Heart right ventricle (tissue), 16 donors: ENCODE measurements around the gene ECEL1. TPM values are rescaled to one million over a fixed set of nuclear protein-coding genes. Genes with fewer than 3 reads are reported as not detected.
"Not testable (repeated sequence)": the region's sequence is repeated elsewhere in the genome, so short reads cannot be mapped to it uniquely, and the experiment has no call there.

Source experiments
- ATAC-seq, 8 donors: fragments of 200-7000 bp; cut with Tn5 transposase; one replicate each; pipeline ENCODE4 v1.9.1; 2020; ENCODE audit warnings: mild to moderate bottlenecking in 8 of 8, moderate library complexity in 8 of 8, moderate number of reproducible peaks in 1 of 8
- DNase-seq, 2 donors: peaks; one replicate each; pipeline ENCODE4 v3.0.0-alpha.2; 2020
- H3K27ac ChIP-seq, 10 donors: fragments of 200-600 bp; sonication (generic) in 2 of 10; one replicate each; pipeline versions ENCODE4 v1.5.0 to v1.8.0; 2020 to 2022; ENCODE audit warnings: mild to moderate bottlenecking in 3 of 10
- H3K27me3 ChIP-seq, 7 donors: fragments of 200-600 bp; one replicate each; pipeline ENCODE4 v1.8.0; 2021 to 2022; ENCODE audit warnings: mild to moderate bottlenecking in 2 of 7
- H3K36me3 ChIP-seq, 9 donors: fragments of 200-600 bp; sonication (generic) in 1 of 9; one replicate each; pipeline versions ENCODE4 v1.5.0 to v1.8.0; 2020 to 2022; ENCODE audit warnings: mild to moderate bottlenecking in 2 of 9
- H3K4me1 ChIP-seq, 9 donors: fragments of 200-600 bp; sonication (generic) in 1 of 9; one replicate each; pipeline versions ENCODE4 v1.5.0 to v1.8.0; 2020 to 2022; ENCODE audit warnings: mild to moderate bottlenecking in 4 of 9
- H3K4me3 ChIP-seq, 10 donors: fragments of 200-600 bp; sonication (generic) in 2 of 10; one replicate each; pipeline versions ENCODE4 v1.5.0 to v1.8.0; 2020 to 2022; ENCODE audit warnings: mild to moderate bottlenecking in 7 of 10, moderate library complexity in 2 of 10
- H3K9me3 ChIP-seq, 11 donors: fragments of 200-600 bp in 10 of 11; sonication (generic) in 2 of 11; one replicate each; pipeline versions ENCODE4 v1.5.0 to v1.8.0; 2013 to 2022; ENCODE audit warnings: mild to moderate bottlenecking in 2 of 11, control low read depth in 1 of 11, moderate library complexity in 1 of 11
- CTCF ChIP-seq, 9 donors: fragments of 200-600 bp; sonication (generic) in 2 of 9; IDR thresholded peaks; one replicate each; pipeline versions ENCODE4 v1.5.0 to v1.8.0; 2021 to 2022; ENCODE audit warnings: antibody characterized with exemption in 9 of 9, mild to moderate bottlenecking in 5 of 9, moderate library complexity in 1 of 9
- WGBS, 2 donors: extraction: QIAGEN DNeasy Blood & Tissue Kit; methylation state at CpG; one replicate each; pipeline ENCODE4 v1.1.7; 2013; ENCODE audit warnings: inconsistent platforms in 1 of 2; 5-methylcytosine and 5-hydroxymethylcytosine counted together
- intact Hi-C, 10 donors: fragments of 100-400 bp; cut with DNase I; formaldehyde crosslinking; loops; one replicate each; pipeline versions ENCODE4 v1.11.1 to v1.14.2; 2022
- polyA plus RNA-seq, 2 donors: library from polyadenylated mRNA; stranded (reverse); fragments of 200-250 nt; gene quantifications; one replicate each; pipeline ENCODE4 v1.2.3, GENCODE V29; 2013
- total RNA-seq, 10 donors: library from RNA; stranded (reverse); fragmentation: NEBNext Ultra II Directional in 3 of 10; extraction: Animal tissue kit (Norgen Biotek cat#: 25700) in 3 of 10; gene quantifications; one replicate each; pipeline versions ENCODE4 v1.2.1 to v1.2.4, GENCODE V29; 2021 to 2023
- donor health status: Arrhythmogenic right ventricular cardiomyopathy.
- donor health status: ischemic (EF 13 %, LVEDD 7.1; RV severe dilation, severe dysfunction).
- donor health status: healthy with polysubstance abuse.
- donor health status: DM: no; HTN: yes; CAD: no.
- donor health status: DM: no; HTN: no; CAD: no.
- donor health status: ischemic (EF 25% LVEDD 6.9; RV normal size, moderate dysfunction).
- donor health status: ischemic (EF 25% LVEDD 5.7; RV mildly dilated, moderate dysfunction).
- donor health status: healthy.
- donor health status: DM: yes; HTN: yes; CAD: no.
- donor health status: Ischemic cardiomyopathy.
- donor health status: ischemic (EF 35%, LVEDD 5.7; RV mildly dilated, moderate dysfunction).
- donor health status: nonischemic (EF 11% LVEDD 7.7; RV severe dilation, severe dysfunction).
- donor health status: DM: yes; HTN: yes; CAD: no.
- donor health status: PGD.
- donor health status: ischemic (EF 29% LVEDD 5.4; RV normal size, mild dysfunction).
- donor health status: nonischemic (EF 23%, LVEDD 6.1; RV moderate dilation, normal function).

ECEL1 gene
- total and polyA plus RNA-seq, 12 donors, result 0.23 to 1.5 (median 0.39) TPM; not detected in 8

GRCh38 chr2:232534940-232535651 lies 47.5 kb upstream of the ECEL1 start:
- Histone ChIP-seq H3K36me3 (no peaks in the 10 kb centered on the region), H3K4me1 (peaks cover 0 to 12% (median 0%) of the 10 kb centered on the region in 9 donors), H3K9me3 (peaks cover 0 to 9% (median 4%) of the 10 kb centered on the region in 11 donors), H3K4me3 (no peak overlapping the region), H3K27me3 (peaks cover 0 to 9% (median 0%) of the 10 kb centered on the region in 7 donors), H3K27ac (no peak overlapping the region)
- WGBS, 2 donors, result 81 to 86% methylated on average over 14 of the region's 14 CpGs
- no peak for TF ChIP-seq CTCF (IDR thresholded peaks at IDR 0.05)
- intact Hi-C loops, result no loop called here
- ATAC-seq, result no peak
- DNase-seq, result no peak

- Histone ChIP-seq H3K9me3 (peaks cover 0 to 9% (median 4%) of the 10 kb centered on the region in 11 donors), H3K4me3 (no peak overlapping the region), H3K27me3 (peaks cover 0 to 3% (median 0%) of the 10 kb centered on the region in 7 donors), H3K4me1 (peaks cover 0 to 12% (median 0%) of the 10 kb centered on the region in 9 donors), H3K36me3 (no peaks in the 10 kb centered on the region), H3K27ac (no peak overlapping the region)
- WGBS, 2 donors, result 61% methylated on average over 13 of the region's 13 CpGs
- no peak for TF ChIP-seq CTCF (IDR thresholded peaks at IDR 0.05)
- intact Hi-C loops, result no loop called here
- DNase-seq (peak in 1 of 2 donors; percentile 8), ATAC-seq (peak in 1 of 8 donors; percentile 11)
Observed at GRCh38 chr2:232533944-232534710, 46.5 kb upstream of the ECEL1 start.

- intact Hi-C loops, H3K9me3 ChIP-seq, H3K4me1 ChIP-seq, H3K27ac ChIP-seq, H3K36me3 ChIP-seq, H3K4me3 ChIP-seq, H3K27me3 ChIP-seq, DNase-seq: not testable (repeated sequence)
- peak in 1 of 8 donors; percentile 3 for ATAC-seq
- WGBS, 2 donors, result 77 to 79% methylated on average over 7 of the region's 7 CpGs
Observed at GRCh38 chr2:232532821-232533220, 45.2 kb upstream of the ECEL1 start.

GRCh38 chr2:232532419-232532818 lies 44.8 kb upstream of the ECEL1 start:
- Histone ChIP-seq H3K9me3 (peaks cover 0 to 9% (median 4%) of the 10 kb centered on the region in 11 donors), H3K4me1 (peaks cover 0 to 6% (median 0%) of the 10 kb centered on the region in 9 donors), H3K4me3 (no peak overlapping the region), H3K27me3 (peaks cover 0 to 3% (median 0%) of the 10 kb centered on the region in 7 donors), H3K27ac (no peak overlapping the region), H3K36me3 (no peaks in the 10 kb centered on the region)
- intact Hi-C loops, result no loop called here
- DNase-seq (peak; percentile 32 to 37), ATAC-seq (peak; percentile 17 to 70 (median 60))
- 24 to 36% methylated on average over 9 of the region's 9 CpGs for WGBS, 2 donors
- no peak for TF ChIP-seq CTCF (IDR thresholded peaks at IDR 0.05)
